ENCODE results near the gene NTF4. TPM values are rescaled to one million over a fixed set of nuclear protein-coding genes. Genes with fewer than 3 reads are reported as not detected.
A peak's percentile ranks its signal among the peaks of the same experiment; 100 is the strongest.

Gene NTF4
- total and polyA plus RNA-seq, 2 of the 13 experiments (the other 11 are each of a cell fraction or from before 2014, with no cell fraction given), result not detected

GRCh38 chr19:49085020-49085867 is 20.6 kb upstream of the NTF4 start, which contains the start of gene SNRNP70 (continued):
- TF ChIP-seq ZNF784 (CRISPR knock-in tag; IDR thresholded peaks at IDR 0.05; ENCODE audit: borderline replicate concordance), result peak; percentile 22; the same call in 1 of the 2 replicates
- no peak for TF ChIP-seq BCLAF1 (IDR thresholded peaks at IDR 0.05)
- TF ChIP-seq ZNF564 (CRISPR knock-in tag; IDR thresholded peaks at IDR 0.05), result no peak; the same call in 1 of the 2 replicates
- no peak for TF ChIP-seq REL (CRISPR knock-in tag; conservative IDR thresholded peaks at IDR 0.05)
- TF ChIP-seq GABPB1 (CRISPR knock-in tag; IDR thresholded peaks at IDR 0.05), result peak; percentile 89
- TF ChIP-seq HES4 (CRISPR knock-in tag; IDR thresholded peaks at IDR 0.05; ENCODE audit: borderline replicate concordance), result peak; percentile 96
- TF ChIP-seq SKIL (CRISPR knock-in tag; IDR thresholded peaks at IDR 0.05; ENCODE audit: borderline replicate concordance), result no peak
- TF ChIP-seq, protein P1, sequence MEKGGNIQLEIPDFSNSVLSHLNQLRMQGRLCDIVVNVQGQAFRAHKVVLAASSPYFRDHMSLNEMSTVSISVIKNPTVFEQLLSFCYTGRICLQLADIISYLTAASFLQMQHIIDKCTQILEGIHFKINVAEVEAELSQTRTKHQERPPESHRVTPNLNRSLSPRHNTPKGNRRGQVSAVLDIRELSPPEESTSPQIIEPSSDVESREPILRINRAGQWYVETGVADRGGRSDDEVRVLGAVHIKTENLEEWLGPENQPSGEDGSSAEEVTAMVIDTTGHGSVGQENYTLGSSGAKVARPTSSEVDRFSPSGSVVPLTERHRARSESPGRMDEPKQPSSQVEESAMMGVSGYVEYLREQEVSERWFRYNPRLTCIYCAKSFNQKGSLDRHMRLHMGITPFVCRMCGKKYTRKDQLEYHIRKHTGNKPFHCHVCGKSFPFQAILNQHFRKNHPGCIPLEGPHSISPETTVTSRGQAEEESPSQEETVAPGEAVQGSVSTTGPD (CRISPR knock-in tag; IDR thresholded peaks at IDR 0.05), result no peak
- TF ChIP-seq, protein P2, sequence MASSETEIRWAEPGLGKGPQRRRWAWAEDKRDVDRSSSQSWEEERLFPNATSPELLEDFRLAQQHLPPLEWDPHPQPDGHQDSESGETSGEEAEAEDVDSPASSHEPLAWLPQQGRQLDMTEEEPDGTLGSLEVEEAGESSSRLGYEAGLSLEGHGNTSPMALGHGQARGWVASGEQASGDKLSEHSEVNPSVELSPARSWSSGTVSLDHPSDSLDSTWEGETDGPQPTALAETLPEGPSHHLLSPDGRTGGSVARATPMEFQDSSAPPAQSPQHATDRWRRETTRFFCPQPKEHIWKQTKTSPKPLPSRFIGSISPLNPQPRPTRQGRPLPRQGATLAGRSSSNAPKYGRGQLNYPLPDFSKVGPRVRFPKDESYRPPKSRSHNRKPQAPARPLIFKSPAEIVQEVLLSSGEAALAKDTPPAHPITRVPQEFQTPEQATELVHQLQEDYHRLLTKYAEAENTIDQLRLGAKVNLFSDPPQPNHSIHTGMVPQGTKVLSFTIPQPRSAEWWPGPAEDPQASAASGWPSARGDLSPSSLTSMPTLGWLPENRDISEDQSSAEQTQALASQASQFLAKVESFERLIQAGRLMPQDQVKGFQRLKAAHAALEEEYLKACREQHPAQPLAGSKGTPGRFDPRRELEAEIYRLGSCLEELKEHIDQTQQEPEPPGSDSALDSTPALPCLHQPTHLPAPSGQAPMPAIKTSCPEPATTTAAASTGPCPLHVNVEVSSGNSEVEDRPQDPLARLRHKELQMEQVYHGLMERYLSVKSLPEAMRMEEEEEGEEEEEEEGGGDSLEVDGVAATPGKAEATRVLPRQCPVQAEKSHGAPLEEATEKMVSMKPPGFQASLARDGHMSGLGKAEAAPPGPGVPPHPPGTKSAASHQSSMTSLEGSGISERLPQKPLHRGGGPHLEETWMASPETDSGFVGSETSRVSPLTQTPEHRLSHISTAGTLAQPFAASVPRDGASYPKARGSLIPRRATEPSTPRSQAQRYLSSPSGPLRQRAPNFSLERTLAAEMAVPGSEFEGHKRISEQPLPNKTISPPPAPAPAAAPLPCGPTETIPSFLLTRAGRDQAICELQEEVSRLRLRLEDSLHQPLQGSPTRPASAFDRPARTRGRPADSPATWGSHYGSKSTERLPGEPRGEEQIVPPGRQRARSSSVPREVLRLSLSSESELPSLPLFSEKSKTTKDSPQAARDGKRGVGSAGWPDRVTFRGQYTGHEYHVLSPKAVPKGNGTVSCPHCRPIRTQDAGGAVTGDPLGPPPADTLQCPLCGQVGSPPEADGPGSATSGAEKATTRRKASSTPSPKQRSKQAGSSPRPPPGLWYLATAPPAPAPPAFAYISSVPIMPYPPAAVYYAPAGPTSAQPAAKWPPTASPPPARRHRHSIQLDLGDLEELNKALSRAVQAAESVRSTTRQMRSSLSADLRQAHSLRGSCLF (CRISPR knock-in tag; IDR thresholded peaks at IDR 0.05; ENCODE audit: borderline replicate concordance), result no peak
- TF ChIP-seq ESRRA (CRISPR knock-in tag; IDR thresholded peaks at IDR 0.05; ENCODE audit: low read depth), result no peak
- TF ChIP-seq ZC3H13 (CRISPR knock-in tag; IDR thresholded peaks at IDR 0.05), result 0 out of 2 replicates have a peak, but pooled peaks have one; percentile 31
- TF ChIP-seq ZNF460 (CRISPR knock-in tag; IDR thresholded peaks at IDR 0.05; ENCODE audit: borderline replicate concordance), result no peak; the same call in 1 of the 2 replicates
- no peak for TF ChIP-seq CENPT (CRISPR knock-in tag; IDR thresholded peaks at IDR 0.05; ENCODE audit: low read depth)

All from HepG2 (cell line).